ENCODE results near the gene OR4C16.

Gene OR4C16

DNA sequence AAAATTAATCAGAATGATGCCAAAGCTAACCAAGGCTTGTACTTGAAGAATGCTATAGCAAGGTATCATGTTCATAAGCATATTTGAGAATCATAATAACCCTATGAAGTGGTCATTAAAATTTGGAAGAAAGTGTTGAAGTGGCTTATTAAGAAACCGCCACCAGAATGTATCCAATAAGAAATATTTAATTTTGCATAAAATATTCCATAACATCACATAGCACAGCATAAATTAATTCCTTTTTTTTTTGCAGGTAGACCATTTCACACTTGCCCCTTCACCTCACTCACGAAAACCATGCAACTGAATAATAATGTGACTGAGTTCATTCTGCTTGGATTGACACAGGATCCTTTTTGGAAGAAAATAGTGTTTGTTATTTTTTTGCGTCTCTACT is at the start of gene OR4C16:
Gene OR4C16 (plus strand): TSS at position 301 of the 400 bp plus-strand sequence. CDS start 0 bp downstream, at position 301.
- no peak for ATAC-seq
- no peaks in the 10 kb centered on the region for H3K4me1 Mint-ChIP-seq
- H3K9me3 Mint-ChIP-seq, result peaks cover 12% of the 10 kb centered on the region
- H3K4me3 Mint-ChIP-seq, result no peak within 1 kb of the TSS
- no peak within 1 kb of the TSS for H3K27ac Mint-ChIP-seq
- H3K27me3 Mint-ChIP-seq, result no peaks in the 10 kb centered on the region
- H3K36me3 Mint-ChIP-seq, result no peaks in the 10 kb centered on the region

GRCh38 chr11:55554169-55554568 is 17.8 kb upstream of the OR4C16 start, which contains the start of gene OR4C15:
TSS of gene OR4C15 (plus strand) at chr11:55554469. CDS start at chr11:55554469, 0 bp downstream.
- no peak for ATAC-seq
- H3K36me3 Mint-ChIP-seq, result no peaks in the 10 kb centered on the region

DNA sequence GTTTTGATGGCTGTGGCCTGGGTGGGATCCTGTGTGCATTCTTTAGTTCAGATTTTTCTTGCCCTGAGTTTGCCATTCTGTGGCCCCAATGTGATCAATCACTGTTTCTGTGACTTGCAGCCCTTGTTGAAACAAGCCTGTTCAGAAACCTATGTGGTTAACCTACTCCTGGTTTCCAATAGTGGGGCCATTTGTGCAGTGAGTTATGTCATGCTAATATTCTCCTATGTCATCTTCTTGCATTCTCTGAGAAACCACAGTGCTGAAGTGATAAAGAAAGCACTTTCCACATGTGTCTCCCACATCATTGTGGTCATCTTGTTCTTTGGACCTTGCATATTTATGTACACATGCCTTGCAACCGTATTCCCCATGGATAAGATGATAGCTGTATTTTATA is 620 bp downstream of the OR4C16 start:
- Mint-ChIP-seq H3K9me3 (peaks cover 12% of the 10 kb centered on the region), H3K27me3 (no peaks in the 10 kb centered on the region), H3K4me3 (no peak overlapping the region), H3K27ac (no peak overlapping the region), H3K36me3 (no peaks in the 10 kb centered on the region), H3K4me1 (no peaks in the 10 kb centered on the region)
- no peak for ATAC-seq

More at GRCh38 chr11:55554169-55554568, 17.8 kb upstream of the OR4C16 start, which contains the start of gene OR4C15:
- Mint-ChIP-seq H3K4me1 (no peaks in the 10 kb centered on the region), H3K27me3 (no peaks in the 10 kb centered on the region), H3K4me3 (no peak within 1 kb of the TSS), H3K9me3 (peaks cover 5% of the 10 kb centered on the region), H3K27ac (no peak within 1 kb of the TSS)

DNA sequence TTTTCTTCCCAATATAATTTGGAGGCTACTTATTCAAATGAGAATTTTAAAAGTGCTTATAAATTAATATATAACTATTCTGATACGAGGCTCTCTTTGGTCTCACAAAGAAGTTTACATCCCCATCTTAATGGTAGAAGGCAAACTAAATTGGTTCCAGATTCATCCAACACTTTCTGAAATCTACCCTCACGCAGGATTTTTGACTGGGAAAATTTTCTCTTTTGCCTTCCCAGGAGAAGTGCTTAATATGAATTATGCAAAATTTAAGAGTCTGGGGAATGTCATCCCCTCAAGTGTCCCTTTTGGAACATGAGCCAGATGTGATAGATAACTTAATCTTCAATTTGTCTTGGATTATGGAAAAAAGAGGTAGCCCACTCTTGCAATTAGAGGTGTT is 35.6 kb downstream of the OR4C16 start, which contains the start of gene OR4C11:
Gene OR4C11 (minus strand): TSS at position 101 of the 400 bp plus-strand sequence. CDS start 3,272 bp downstream, outside the sequence.
- H3K4me3 Mint-ChIP-seq, result no peak within 1 kb of the TSS
- H3K4me1 Mint-ChIP-seq, result no peaks in the 10 kb centered on the region
- ATAC-seq, result no peak
- H3K27me3 Mint-ChIP-seq, result no peaks in the 10 kb centered on the region
- H3K9me3 Mint-ChIP-seq, result peaks cover 2% of the 10 kb centered on the region
- no peak within 1 kb of the TSS for H3K27ac Mint-ChIP-seq
- no peaks in the 10 kb centered on the region for H3K36me3 Mint-ChIP-seq

Data from stimulated activated memory B cell treated with anti-CD40 and anti-IgM and Interleukin-4, amounts not matched to agents 10 μg/mL and 1 μg/mL and 100 μg/mL, for 72 hours (primary cell).